GM18867 (cell line): Measurements from ENCODE around the gene ZNF646.

Experiments used
- ATAC-seq: cut with Tn5 transposase; IDR thresholded peaks from one replicate; pipeline ENCODE4 v1.9.1; 2021; ENCODE audit warnings: mild to moderate bottlenecking, moderate library complexity; ENCODE audit not compliant: unreplicated experiment

The ZNF646 gene

DNA sequence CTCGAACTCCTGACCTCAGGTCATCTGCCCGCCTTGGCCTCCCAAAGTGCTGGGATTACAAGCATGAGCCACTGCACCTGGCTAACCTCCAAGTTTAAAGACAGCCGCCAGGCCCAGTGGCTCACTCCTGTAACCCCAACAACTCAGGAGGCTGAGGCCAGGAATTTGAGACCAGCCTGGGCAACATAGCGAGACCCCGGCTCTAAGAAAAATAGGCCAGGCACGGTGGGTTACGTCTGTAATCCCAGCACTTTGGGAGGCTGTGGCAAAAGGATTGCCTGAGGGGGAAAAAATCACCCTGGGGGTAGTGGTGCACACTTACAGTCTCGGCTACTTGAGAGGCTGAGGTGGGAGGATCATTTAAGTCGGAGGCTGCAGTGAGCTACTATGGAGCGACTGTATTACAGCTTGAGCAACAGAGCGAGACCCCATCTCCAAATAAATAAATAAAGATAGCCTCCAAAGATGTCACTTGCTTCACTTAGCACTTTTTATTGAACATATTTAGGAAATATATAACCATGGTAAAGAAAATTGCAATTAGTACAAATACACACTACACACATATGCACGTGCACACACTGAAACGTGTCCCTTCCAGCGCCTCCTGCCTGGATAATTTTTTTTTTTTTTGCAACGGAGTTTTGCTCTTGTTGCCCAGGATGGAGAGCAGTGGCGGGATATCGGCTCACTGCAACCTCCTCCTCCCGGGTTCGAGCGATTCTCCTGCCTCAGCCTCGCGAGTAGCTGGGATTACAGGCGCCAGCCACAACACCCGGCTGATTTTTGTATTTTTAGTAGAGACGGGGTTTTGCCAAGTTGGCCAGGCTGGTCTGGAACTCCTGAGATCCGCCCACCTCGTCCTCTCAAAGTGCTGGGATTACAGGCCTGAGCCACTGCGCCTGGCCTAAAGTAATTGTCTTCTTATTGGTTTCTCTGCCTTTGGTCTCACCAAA is 32.6 kb downstream of the ZNF646 start:
- ATAC-seq = no peak

DNA sequence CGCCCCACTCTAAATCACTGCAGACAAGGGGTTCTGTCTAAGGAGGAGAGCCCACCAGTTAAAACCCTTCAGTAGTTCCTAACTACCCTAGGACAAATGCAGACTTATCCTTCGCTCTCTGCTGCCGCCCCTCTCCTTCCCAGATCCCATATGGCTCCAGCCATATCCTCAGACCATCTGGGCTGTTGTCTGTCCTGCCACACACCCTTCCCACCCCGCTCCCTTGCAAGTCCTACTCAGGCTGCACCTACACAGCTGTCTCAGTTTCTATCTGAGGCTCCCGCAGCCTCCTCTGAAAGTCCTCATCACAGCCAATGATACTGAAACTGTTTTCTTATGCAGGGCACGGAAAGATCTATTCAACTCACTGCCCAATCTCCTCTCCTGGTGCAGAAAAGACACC is 33.2 kb downstream of the ZNF646 start:
- peak; percentile 56 for ATAC-seq

DNA sequence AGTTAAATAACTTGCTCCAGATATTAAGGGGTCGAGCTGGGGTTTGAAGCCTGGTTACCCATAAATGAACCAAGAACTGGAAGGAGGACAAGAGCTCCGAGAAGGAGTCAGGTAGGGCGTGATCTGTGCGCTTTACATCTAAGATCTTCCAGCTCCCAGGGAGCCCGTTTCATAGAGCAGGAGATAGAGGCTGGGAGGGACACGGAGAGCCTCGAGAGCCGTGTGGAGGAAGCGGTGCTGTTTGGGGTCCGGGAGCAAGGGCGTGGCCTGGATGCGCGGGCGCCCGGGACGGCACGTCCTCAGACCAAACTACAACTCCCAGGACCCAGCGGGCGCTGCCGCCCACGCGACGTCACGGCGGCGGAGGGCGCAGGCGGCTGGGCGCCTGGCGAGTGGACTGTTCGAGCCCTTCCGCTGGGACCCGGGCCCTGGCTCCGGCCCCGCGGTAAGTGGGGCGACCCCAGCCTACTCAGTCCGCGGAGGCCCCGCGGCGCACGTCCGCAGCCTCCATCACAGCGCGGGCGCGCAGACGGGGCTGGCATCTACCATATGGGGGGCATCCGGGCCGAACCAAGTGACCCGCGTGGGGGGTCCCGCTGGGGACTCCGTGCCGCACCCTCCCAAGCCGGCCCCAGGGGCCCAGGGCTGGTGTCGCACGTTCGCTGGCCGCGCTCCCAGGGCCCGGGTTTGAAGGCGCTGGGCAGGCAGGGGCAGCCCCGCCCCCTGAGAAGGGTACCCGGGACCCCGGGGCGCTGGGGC is 34.0 kb downstream of the ZNF646 start, which contains the start of gene BCKDK:
TSS of gene BCKDK (plus strand) at position 352 of the 759 bp plus-strand sequence. CDS start 838 bp downstream, outside the sequence.
- peak; percentile 73 for ATAC-seq

DNA sequence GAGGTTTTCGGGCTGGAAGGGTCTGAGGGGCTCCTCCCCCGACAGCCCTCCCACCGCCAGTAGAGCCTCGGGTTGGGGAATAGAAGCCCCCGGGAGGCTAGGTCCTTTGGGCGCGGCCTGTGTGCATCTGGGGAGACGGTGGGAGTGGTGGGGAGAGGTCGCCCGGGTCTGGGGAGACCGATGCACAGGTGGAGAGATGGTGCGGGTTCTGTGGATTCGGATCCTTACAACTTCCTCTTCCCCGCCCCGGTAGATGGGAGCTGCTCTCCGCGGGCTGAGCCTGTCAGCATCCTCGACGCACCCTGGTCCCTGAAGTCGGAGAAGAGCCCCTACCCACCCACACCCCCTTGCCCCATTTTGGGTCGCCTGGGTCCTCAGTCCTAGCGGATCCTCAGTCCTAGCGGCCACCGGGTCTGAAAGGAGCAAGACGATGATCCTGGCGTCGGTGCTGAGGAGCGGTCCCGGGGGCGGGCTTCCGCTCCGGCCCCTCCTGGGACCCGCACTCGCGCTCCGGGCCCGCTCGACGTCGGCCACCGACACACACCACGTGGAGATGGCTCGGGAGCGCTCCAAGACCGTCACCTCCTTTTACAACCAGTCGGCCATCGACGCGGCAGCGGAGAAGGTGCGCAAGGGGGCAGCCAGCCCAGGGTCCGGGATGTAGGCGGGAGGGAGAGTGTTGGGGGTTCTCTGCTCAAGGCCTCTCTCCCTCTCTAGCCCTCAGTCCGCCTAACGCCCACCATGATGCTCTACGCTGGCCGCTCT is 34.8 kb downstream of the ZNF646 start:
- ATAC-seq = no peak

DNA sequence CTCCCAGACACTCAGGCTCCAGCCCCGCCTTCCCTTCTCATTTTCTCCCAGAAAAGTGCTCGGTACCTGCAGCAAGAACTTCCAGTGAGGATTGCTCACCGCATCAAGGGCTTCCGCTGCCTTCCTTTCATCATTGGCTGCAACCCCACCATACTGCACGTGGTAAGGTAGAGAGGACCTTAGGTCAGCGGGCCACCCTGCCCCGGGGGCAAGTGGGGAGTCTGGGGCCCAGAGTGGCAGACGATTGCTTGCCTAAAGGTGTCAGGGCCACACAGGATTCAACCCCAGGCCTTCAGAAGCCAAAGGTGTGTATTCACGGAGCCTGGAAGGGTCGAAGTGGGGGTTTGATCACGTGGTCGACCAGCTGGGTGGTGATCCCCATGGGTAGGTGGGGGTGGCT is 35.4 kb downstream of the ZNF646 start:
- ATAC-seq = no peak

DNA sequence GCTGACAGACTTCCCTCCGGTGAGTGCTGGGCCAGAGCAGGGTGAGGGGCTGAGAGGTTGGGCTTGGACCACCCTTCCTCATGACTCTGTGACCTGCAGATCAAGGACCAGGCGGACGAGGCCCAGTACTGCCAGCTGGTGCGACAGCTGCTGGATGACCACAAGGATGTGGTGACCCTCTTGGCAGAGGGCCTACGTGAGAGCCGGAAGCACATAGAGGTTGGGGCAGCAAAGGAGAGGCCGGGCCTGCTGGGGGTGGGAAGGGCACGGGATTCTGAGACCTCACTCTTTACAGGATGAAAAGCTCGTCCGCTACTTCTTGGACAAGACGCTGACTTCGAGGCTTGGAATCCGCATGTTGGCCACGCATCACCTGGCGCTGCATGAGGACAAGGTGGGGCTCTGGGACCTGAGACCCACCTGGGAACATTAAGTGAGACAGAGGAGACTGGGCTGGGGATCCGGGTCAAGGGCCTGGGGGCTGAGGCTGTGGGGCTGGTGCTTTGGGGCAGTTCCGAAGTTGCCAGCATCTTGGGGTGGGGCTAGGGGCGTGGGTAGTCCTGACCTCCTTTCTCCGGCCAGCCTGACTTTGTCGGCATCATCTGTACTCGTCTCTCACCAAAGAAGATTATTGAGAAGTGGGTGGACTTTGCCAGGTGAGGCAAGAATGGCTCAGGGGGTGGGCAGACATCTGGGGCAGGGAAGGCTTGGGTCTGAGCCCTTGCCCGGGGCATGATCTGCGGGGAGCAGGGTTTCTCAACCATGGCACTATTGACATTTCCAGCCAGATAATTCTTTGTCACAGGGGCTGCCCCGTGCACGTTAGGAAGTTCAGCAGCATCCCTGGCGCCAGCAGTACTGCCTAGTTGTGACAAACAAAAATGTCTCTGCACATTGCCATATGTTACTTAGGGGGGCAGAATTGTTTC is 36.1 kb downstream of the ZNF646 start:
- no peak for ATAC-seq

DNA sequence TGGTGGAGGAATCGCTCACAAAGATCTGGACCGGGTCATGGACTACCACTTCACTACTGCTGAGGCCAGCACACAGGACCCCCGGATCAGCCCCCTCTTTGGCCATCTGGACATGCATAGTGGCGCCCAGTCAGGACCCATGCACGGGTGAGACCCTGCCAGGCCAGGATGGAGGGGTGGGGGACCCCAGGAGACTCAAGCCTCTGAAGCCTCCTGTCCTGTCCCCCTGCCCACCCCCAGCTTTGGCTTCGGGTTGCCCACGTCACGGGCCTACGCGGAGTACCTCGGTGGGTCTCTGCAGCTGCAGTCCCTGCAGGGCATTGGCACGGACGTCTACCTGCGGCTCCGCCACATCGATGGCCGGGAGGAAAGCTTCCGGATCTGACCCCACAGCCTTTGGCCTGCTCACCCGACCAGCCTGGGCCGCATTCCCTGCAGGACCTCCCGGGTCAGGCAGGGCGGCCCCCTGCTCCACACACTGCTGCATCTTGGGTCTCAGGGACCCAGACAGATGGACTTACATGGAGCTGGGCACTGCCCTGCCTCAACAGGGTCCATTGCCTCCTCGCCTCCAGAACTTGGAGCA is 37.8 kb downstream of the ZNF646 start:
- ATAC-seq = no peak

DNA sequence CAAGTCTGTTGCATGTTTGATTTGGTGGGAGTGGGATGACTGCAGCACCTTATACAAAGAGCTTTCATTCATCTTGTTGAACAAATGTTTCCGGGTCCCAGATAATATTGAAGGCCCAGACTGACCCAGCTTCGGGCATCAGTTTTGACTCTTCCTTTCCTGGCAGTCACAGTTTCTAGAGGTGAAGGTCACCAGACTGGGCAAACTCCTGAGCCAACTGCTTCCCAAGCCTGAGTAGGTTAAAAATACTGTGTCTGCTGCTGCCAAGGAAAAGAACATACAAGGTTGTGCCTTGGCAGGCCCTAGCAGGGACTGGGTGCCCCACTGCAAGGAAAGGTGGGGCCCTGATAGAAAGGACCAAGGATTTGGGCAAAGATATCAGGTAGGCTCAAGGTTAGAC is 38.5 kb downstream of the ZNF646 start:
- no peak for ATAC-seq

DNA sequence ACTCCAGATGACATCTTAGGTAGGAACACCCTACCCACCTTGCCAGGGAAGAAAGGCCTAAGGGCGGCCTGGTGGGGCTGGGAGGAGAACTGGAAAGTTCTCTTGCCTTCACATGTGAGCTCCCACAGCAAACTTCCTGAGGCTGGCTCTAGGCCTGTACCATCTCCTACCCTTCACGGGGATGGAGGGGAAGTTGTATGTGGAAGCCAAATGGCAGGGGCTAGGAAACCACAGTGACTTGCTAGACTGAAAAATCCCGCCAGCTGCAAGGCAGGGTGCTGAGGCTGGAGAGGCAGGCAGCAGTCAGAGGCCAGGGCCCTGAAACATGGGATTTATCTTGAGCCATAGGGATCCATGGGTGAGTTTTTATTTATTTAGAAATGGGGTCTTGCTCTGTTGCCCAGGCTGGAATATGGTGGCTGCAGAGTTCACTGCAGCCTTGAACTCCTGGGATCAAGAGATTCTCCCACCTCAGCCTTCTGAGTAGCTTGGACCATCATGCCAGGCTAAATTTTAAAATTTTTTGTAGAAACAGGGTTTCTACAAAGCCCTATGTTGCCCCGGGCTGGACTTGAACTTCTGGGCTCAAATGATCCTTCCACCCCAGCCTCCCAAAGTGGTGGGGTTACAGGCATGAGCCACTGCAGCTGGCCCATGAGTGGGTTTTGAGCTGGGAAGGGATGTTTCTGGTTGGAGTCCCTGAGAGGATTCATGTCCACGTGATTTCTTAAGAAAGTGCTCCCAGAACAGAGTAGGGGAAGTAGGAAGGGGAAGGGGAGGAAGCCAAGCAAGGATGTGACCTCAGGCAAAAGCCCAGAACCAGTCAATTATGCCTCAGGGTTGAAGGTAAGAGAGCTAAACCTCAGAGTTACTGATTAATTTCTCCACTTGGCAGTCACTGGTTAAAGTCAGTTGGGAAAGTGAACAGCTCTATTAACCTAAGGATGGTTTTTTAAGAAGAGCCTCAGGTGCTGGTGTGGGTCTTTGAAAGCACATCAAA is 39.2 kb downstream of the ZNF646 start:
- no peak for ATAC-seq

DNA sequence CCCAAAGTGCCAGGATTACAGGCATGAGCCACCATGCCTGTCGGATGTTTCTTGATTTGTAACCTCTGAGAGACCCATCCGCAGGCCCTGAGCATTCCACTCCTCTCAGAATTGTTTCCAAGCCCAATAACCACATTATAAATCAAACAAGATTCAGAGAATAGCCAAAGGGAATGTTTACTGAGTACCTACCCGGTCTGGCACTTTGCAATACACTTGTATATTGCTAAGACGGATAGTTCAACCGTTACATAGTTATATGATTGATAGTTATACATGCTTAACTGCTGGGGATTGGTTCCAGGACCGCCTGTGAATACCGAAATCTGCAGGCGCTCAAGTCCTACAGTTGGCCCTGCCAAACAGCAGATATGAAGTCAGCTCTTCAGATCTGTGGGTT is 40.2 kb downstream of the ZNF646 start:
- ATAC-seq = no peak

DNA sequence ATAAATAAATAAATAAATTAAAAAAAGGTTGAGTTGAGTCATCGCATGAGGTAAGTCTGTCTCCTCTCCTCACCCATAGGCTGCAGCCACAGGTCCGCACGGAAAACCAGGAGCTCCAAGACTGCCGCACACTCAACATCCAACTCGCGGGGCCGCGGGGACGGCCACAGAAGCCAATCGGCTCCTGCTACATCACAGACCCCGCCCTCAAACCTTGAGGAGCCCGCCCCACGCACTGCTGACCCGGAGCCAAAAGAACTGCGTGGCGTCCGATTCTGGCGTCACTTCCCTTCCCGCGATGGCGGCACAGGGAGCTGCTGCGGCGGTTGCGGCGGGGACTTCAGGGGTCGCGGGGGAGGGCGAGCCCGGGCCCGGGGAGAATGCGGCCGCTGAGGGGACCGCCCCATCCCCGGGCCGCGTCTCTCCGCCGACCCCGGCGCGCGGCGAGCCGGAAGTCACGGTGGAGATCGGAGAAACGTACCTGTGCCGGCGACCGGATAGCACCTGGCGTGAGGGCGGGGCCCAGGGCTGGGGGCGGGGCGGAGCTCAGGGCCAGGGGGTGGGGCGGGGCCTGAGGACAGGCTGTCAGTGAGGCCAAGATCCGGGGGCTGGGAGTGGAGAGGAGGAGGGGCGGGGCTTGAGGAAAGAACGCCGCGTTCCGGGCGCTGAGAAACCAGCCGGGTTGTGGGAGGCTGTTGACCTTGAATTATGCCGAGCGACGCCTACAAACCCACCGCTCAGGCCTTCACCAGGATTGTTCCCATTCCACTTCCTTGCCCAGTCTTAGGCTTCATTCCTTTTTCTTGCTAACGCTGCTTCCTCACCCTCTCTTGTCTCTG is 43.4 kb downstream of the ZNF646 start, which contains the start of gene KAT8:
TSS of gene KAT8 (plus strand) at position 281 of the 839 bp plus-strand sequence. CDS start at position 299, 18 bp downstream.
- peak; percentile 86 for ATAC-seq

DNA sequence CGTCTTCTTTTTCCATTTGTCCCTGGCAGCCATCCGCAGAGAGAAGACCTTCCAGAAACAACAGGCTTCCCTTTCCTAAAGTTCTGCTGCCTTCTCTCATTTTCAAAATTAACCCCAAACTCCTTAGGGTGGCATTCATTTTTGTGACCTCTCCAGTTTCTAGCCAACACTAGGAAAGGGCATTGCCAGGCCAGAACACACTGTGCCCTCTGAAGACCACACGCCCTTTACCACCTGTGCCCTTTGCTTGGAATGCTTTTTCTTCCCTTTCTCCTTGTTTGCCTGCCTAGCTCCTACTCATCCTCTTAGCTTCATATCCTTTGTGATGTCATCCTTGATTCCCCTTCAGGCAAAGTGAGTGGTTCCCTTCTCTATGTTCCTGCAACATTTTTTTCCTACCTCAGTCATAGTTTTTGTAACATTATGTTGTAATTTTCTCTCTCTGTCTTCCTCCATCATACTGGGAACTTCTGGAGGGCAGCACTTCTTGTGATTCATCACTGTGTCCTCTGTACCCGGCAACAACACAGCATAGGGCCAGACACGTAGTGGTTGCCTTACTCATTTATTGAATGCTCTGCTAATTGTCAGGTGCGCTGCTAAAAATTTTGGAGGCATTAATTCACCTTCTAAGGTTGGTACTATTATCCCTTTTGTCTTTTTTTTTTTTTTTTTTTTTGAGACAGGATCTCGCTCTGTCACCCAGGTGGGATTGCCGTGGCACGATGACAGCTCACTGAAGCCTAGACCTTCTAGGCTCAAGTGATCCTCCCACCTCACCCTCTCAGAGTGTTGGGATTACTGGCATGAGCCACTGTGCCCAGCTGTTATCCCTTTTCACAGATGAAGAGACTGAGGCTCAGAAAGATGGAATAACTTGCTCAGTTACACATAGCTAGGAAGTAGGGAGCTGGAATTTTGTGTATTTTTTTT is 44.3 kb downstream of the ZNF646 start:
- no peak for ATAC-seq

DNA sequence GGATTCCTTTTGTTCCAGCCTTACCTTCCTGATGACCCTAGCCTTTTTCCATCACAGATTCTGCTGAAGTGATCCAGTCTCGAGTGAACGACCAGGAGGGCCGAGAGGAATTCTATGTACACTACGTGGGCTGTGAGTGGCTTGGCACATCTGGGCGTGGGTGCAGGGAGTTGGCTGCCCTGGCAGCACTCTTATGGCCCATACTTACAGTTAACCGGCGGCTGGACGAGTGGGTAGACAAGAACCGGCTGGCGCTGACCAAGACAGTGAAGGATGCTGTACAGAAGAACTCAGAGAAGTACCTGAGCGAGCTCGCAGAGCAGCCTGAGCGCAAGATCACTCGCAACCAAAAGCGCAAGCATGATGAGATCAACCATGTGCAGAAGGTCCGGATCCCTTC is 45.9 kb downstream of the ZNF646 start:
- no peak for ATAC-seq

DNA sequence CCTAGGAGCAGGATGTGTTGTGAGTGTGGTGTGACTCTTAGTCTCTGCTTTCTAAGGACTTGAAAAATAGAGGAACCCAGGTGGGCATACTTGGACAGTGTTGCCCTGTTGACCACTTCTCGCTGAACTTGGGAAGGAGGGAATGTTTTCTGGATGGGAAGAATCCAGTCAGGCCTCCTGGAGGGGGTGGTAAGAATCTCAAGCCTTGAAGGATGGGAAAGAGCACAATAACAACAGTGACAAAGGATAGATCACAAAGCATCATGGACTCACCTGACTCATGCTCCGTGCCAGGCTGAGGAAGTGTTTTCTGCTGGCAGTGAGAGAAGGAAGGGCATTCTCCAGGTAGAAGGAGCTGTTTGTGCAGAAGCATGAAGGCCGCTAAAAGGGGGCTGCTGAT is 51.6 kb downstream of the ZNF646 start:
- no peak for ATAC-seq

DNA sequence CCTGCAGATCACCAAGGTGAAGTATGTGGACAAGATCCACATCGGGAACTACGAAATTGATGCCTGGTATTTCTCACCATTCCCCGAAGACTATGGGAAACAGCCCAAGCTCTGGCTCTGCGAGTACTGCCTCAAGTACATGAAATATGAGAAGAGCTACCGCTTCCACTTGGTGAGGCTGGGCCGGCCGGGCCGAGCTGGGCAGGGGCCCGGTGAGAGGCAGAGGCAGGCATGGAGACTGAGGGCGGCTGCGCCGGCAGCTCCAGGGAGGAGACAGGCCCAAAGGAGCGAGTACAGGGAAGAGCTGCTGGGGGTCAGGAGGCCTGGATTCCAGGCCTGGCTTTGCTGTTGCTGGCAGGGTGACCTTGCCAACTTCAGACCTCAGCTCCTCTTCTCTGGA is 53.0 kb downstream of the ZNF646 start:
- ATAC-seq = no peak
